ELR (cell line): ENCODE measurements around the gene MSMP.
A peak's percentile ranks its signal among the peaks of the same experiment; 100 is the strongest.

Source experiments
- DNase-seq: peaks from one replicate; pipeline ENCODE4 v3.0.0-alpha.2; 2015; ENCODE audit warnings: low read depth

Gene MSMP

DNA sequence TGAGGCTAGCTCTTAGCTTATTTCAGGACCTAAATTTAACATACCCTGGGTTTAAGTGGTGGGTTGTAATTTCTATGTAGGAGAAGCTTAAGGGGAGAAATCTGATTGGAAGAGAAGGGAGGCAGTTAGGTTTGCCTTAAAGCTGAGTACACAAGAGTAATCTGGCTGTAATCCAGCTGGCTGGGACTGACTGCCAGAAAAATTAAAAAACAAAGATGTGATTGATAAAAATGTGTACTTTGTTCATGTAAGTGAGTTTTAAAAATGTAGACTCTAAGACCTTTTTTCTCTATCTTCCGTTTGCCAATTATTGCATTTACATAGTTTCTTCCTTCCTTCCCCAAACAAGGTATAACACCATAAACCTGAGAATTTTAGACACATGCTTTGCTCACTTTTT, 17.5 kb upstream of the MSMP start:
- DNase-seq, result peak; percentile 30

DNA sequence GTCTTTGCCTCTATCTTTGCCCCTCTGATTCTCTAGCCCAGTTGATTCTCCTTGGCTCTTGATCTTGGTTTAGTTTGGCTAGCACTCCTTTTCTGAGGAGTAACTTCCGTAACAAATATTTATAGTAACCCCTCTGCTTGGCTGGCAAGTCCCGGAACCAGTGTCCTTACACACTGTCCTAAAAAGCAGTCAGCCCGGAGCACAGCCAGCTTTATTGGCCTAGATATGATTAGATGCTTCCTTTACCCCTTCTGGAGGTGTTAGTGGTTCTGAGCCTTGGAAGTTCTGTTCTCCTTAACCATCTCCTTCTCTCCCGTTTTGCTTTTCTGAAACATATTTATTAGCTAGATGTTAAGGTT, 17.0 kb upstream of the MSMP start:
- DNase-seq, result no peak

DNA sequence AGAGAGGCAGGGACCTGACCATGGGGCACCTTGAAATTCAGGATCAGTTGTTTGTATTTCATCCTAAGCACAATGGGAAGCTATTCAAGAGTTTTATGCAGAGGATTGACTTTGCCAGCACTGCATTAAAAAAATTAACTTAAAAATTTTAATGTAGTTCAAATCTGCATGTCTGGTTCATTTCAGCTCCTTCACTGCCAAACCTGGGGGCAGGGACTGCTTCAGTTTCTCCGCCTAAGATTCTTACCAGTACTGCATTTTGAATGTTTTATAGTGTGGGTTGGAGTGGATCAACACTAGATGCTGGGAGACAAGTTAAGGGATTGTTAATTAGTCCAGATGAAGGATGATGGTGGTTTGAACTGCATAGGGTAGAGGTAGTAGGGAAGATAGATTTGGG, 15.7 kb upstream of the MSMP start:
- DNase-seq, result no peak

DNA sequence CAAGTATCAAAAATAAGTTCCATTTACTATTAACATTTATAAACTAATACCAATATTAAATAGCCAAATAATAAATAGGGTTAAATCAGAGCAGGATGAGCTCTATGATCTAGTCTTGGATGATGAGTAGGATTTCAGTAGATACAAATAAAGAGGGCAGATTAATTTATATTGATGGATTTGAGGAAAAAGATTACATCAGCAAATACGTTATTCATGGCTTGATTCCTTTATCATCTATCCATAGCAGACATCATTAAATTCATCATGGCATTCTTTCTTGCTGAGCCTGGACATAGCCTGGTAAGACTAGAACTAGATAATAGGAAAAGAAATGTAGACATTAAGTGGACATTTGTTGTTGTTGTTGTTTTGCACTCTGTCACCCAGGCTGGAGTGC, 13.4 kb upstream of the MSMP start:
- DNase-seq, result no peak

DNA sequence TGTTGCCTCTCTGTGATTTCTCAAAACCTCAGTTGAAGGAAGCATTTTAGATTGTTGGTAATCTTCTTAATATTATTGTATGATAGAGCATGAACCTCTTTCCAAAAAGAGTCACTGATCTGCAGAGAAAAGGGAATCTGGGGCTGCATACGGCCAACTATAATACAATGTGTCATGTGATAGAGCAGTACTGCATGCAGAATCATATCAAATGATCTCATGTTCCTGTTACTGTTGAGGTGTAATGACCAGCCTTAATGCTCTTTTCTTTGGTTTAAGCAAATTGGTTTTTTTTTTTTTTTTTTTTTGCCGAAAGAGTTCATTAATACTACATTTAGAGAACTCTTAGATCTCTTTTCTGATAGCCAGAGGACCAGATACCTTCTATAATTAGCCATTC, 12.9 kb upstream of the MSMP start:
- no peak for DNase-seq

DNA sequence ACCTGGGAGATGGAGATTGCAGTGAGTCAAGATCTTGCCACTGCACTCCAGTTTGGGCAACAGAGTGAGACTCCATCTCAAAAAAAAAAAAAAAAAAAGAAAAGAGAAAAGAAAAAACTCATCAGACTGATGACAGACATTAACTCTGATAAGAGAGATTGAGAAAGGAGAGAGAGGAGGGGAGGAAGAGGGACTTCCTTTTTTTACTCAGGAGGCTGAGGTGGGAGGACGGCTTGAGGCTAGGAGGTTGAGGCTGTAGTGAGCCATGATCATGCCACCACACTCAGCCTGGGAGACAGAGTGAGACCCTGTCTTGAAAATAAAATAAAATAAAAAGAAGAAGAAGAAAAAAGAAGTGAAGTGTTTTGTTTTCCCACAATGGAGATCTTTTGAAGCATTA, 9.7 kb upstream of the MSMP start:
- DNase-seq, result no peak

DNA sequence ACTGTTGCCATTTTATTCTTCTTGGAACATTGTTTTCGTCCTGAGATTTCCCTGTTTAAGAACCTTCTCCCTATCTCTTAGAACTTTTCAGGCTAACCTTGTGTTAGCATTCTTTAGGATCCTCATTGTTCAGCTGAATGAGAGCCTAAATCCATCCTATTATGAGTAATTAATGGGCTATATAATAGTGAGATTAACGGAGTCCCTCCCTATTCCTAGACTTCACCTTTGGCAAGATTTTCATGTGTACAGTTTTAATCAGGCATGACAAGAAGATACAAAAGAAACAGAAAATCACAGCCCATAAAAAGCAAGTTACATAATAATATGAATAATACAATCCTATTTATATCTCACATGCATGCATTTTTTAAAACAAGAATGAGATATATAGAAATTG, 9.1 kb upstream of the MSMP start:
- DNase-seq, result no peak

DNA sequence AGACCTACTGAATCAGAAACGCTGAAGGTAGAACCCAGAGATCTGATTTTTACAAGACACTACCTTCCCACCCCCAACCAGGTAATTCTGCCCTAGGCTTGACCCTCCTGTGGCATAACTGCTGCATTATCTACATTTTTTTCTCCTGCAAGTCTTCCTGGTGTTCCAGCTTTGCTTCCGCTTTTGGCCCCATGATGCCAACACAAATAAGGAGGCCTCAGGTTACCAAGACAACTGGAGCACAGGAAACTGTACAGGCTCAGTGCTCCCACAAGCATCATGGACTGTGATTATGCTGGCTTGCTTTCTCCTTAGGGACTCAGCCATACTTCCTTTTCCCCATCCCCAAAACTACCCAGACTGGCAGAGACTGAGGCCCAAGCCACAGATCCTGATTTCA, 6.6 kb upstream of the MSMP start:
- no peak for DNase-seq

DNA sequence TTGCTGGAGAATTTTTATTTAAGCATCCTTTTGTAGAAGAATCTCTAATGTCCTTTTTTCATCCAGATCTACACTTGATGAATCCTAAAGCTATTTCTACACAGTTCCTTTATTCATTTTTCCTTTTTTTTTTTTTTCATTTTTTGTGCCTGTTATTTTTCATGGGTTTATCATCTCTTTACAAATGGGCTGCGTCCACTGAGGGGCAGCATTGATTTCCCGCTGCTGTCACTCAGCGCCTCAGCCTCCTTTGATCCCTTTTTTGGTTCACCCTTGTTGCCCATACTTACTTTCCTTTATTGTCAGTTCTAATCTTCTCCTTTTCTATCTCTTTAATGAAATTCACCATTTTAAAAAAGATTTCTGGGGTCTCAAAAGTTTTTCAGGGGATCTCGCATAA, 5.7 kb upstream of the MSMP start:
- DNase-seq, result no peak

DNA sequence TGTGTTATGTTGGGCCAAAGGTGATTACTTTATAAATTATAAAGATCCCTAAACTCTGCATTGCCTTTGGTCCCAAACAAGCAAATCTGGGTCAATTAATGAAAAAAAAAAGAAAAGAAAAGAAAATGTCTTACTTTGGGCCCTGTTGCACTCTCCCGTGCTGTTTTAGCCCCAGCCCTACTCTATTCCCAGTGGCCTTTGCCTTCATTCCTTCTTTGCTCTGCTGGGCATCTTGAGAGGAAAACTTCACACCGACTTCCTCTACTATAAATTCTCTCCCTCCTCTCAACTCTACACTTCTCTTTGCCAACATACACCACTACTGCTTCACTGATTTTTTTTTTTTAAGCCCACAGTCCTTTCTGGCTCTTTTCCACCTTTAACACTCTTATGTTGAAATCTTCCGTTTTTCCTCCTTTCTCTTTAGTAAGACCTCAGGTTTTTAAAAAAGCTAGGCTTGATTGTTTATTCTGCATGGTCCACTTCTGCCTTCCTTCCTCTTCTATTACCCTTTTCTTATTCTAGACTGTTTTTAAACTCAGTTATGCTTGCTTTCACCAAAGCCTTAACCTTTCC, 4.5 kb upstream of the MSMP start:
- DNase-seq, result no peak

DNA sequence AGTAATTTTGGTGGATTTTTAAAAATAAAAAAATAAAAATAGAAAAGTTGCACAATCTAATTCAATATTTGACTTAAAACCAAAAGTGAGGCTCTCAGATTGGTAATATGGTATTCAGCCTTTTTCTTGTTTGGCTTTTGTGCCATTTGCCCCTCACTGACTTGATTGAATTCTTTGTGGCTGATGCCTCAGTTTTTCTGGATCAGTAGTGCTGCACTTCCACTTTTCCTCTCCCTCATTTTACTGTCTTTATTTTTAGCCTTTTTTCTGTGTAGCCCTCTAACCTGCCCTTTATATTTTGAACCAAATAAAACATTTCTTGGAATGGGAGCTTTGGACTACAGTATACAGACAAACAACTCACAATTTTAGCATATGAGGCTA, 3.8 kb upstream of the MSMP start:
- DNase-seq, result no peak

DNA sequence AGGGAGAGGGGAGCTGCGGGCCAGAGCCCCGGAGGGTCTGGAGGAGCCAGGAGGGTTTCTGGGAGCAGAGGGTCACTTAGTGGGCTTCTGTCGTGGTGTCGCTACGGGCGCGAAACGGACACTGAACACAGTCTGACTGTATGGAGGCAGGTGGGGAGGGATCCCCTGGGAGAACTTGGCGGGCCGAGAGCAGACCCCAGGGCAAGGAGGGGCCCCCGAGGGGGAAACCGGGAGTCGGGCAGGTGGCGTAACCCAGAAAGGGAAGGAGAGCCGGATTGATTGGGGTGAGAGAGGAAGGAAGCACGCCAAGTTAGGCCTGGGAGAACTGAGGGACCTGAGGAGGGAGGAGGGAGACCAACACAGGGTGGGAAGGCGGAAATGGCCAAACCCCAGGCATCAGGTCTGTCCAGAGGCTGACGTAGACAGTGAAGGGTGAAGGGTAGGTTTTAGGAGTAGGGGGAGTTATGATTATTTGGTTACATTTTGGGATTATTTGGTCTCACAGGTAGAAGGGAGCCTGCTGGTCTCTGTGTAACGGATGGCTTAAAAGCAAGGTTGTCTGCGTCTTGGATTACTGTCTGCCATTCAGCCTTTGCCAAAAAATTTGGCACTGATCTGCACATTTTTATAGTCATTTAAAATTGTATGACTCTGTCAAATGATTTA, 3.3 kb upstream of the MSMP start:
- peak; percentile 64 for DNase-seq

DNA sequence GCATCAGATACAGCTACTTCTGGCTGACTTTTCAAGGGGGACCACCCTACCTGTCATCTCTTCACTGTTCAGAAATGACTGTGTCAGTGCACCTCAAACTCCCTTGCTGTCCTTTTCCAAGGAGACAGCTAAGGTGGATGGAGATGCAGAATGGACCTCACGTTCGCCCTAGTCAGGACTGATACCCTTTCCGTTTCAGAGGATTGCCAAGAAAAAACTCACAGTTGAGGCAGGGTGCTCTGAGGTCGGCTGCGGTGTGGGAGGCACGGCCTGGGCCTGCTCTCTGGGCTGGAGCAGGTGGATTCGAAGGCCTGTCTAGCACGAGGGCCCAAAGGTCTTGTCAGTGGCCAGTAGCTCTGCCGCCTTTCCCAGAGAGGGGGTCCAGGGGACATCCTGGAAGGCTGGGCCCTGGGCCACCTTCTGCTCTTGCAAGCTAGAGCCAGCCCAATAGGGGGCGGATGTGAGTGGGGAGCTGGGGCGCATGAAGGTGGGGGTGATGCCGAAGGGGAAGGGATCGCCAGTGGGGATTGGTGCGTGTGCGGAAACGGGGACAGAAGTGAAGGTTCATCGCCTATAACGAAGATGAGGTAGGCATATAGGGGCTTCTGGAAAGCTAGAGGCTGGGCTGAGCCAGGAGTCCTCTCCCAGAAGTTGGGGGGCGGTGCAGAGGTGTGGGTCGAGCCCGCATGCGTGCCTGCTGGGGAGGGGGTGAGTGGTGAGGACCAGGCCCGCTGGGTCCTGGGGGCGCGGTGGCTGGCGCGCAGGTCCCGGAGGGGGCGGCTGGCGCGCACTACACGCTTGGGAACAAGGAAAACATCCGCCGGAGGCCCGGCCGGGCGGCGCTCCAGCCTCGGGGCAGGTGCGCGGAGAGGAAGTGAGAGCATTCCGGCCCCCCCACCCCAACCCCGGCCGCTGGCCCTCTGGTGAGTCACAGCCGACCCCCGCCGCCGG, 2.5 kb upstream of the MSMP start:
- DNase-seq, result peak; percentile 71

DNA sequence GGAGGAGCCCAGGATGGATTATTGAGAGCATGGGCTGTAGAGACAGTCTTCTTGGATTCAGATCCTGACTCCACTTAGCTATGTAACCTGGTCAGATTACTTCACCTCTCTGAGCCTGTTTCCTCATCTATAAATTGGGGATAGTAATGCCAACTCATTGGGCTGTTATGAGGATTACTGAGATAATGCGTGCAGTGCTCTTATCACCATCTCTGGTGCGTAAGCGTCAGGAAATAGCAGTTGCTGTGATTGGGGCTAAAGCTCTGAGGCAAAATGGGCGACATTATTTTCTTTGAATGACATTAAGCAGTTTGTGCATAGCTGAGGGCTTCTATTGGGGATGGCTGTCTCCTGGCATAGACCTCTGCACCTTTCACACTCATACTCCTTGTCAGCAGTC, 995 bp upstream of the MSMP start:
- no peak for DNase-seq

DNA sequence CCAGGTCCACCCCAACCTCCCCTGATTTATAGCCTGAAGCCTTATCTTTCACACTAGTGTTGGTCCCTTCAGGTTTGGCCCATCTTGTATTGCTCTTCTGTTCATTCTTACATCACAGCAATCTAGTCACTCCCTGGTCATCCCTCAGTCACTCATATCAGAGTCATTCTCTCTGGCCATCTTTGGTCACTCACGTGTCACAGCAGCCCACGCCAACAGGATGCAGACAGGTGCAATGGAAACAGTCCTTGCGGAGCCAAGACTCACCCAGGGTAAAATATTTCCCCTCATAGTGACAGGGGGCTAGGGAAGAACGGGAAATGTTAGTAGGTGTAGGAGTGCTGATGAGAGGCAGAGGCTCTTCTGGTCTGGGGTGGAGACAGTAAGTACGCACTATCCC, 610 bp downstream of the MSMP start:
- DNase-seq, result no peak

DNA sequence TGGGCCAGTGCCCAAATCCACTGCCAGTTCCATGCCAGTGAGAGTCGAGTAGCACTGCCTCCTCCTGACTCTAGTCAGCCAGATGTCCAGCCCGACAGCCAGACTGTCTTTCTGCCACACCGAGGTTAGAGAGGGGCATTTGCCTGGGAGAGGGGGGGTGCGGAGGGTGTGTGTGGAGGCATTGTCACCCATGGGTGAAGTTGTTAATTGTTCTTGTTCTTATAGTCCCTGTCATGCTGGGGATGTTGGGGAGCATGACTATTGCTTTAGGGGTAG, 3.9 kb downstream of the MSMP start:
- DNase-seq, result no peak

DNA sequence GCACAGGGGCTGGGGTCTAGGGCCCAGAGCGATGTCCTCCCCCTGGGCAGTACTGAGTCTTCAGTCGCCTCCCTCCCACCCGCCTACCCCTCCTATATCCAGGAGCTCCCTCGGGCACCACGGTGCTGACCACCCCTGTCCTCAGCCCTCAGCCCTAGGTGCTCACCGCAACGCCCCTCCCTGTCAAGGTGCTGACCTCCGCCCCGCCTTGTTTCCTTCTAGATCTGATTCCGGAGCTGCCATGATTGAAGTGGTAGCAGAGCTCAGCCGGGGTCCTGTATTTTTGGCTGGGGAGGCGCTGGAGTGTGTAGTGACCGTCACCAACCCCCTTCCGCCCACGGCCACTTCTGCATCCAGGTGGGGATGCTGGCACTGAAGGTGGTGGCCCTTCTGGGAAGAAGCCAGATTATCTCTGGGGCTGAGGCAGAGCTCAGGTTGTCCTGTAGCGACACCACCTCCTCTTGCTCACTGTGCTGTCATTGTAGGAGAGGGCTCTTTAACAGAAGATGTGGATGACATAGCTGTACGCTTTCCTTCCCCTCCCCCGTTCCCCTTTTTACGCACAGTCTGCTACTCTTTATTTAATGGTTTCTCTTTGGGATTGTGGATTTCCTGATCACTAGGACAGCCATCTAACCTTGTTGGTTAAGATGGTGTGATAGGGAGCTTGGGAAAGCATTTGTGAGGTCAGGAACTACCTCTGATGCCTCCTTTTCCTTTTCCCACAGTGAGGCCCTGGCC, 4.4 kb downstream of the MSMP start:
- peak; percentile 31 for DNase-seq

DNA sequence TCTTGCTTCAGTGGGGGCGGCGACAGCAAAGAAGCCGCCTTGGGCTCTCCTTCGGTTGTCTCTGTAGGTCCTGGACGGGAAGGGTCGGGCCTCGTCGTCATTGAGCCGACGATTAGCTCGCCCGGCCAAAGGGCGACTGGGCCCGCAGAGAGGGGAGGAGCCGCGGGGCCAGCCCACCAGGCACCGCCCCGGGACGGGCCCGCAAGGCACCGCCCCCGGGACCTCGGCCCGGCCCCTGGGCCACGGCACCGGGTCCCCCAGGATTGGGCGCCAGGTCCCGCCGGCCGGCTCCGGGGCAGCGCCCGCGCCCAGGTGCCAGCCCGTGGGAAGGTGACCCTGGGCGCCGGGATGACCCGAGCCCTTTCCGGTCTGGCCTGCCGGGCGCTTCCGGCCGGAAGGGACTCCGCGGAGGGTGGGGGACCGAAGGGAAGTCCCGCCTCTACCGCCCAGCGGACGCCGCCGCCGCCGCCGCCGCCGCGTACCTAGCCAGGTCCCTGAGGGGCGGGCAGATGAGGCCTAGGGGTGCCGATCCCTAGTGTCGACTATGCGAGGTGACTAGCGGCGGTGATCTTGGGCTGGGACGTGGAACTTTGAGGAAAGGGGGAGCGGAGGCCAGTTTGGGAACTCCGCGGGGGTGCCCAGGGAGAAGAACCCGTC, 5.1 kb downstream of the MSMP start, which contains the start of the genes GBA2 and RGP1:
GBA2 (minus strand) TSS at position 371 of the 657 bp plus-strand sequence. CDS start 524 bp downstream, outside the sequence.
RGP1 (plus strand) TSS at position 430 of the 657 bp plus-strand sequence. CDS start 469 bp downstream, outside the sequence.
- DNase-seq, result peak; percentile 83

DNA sequence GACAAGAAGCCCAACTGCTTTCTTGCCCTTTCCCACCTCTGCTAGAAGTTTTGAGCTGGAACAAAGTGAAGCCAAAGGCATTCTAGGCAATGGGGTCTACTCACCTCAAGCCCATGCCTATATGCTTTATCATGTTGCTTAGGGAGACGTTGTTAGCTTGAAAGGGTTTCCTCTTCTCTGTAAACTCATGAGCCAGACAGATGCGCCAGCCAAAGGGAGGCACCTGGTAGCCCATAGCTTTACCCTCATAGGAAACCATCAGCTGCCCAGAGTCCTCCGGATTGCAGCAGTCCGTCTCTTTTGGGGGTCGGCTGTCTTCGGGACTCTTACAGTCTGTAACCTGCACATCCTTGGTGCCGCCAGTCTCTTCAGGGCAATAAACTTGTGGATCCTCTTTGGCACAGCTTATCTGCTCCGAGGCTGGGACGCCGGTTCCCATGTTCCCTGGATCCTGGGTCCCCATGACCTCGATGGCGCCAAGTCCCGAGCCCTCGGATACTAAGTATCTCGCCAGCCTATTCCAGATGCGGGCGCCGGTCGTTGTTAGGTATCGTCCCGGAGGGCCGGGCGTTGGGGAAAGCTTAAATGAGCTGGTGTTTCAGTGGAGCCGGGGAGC, 5.7 kb downstream of the MSMP start:
- peak; percentile 43 for DNase-seq

DNA sequence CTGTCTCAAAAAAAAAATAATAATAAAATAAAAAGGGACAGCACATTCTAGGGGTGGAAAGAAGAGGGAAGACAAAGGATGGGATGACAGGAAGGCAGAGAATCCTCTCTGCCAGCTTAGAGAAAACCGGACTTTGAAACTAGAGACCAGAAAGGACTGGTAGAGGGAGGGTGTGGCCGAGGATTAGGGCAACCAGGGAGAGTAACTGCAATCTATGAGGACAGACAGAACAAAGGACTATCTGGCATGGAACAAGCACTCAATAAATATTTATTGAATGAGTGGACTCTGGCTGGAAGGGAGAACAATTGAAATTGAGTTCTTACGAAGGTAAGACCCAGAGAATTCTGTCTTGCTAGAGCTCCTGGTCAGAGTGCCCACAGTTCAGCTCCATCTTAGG, 7.5 kb downstream of the MSMP start:
- peak; percentile 22 for DNase-seq

DNA sequence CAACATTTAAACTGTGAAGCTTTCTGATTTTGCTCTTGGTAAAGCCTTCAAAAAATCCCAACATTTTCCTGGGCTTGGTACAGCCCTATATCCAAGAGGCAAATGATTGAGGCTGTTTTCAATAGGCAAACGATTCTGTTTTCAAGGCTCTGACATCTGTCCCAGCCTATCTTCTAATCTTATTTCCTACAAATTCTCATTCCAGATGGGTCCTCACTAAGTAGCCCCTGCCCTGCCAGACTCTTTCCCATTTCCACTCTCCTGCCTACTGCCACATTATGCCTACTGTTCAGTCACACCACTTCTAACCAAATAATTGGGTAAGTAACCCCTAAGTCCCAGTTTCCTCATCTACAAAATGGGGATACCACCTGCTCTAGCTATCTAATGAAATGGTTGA, 8.5 kb downstream of the MSMP start:
- no peak for DNase-seq
